HepG2 (cell line): ENCODE measurements around the gene ELOVL6. TPM values are rescaled to one million over a fixed set of nuclear protein-coding genes. Genes with fewer than 3 reads are reported as not detected.

Experiments used
- CAMTA2 ChIP-seq: sonication (generic); formaldehyde crosslinking; IDR thresholded peaks from 2 replicates; pipeline ENCODE4 v1.4.0; 2020; ENCODE audit warnings: mild to moderate bottlenecking, missing genetic modification reagents, borderline replicate concordance
- CSRNP2 ChIP-seq: sonication (generic); formaldehyde crosslinking; conservative IDR thresholded peaks from 2 replicates; pipeline ENCODE4 v1.8.0; 2022; ENCODE audit warnings: low read depth, missing genetic modification reagents
- FLYWCH1 ChIP-seq: sonication (generic); formaldehyde crosslinking; IDR thresholded peaks from 2 replicates; pipeline ENCODE4 v1.8.1; 2023; ENCODE audit warnings: mild to moderate bottlenecking, missing genetic modification reagents
- KLF16 ChIP-seq, 2 experiments: sonication (generic) in 1 of 2; formaldehyde crosslinking in 1 of 2; IDR thresholded peaks; 2 replicates each; pipeline versions ENCODE4 v1.6.1 to v1.8.0; 2016 to 2023; ENCODE audit warnings: missing genetic modification reagents in 2 of 2, missing compliant biosample characterization in 1 of 2
- MTERF4 ChIP-seq: sonication (generic); formaldehyde crosslinking; IDR thresholded peaks from 2 replicates; pipeline ENCODE4 v1.8.0; 2023; ENCODE audit warnings: mild to moderate bottlenecking, missing genetic modification reagents
- MXD4 ChIP-seq: IDR thresholded peaks from 2 replicates; pipeline ENCODE4 v1.6.1; 2016; ENCODE audit warnings: mild to moderate bottlenecking, missing biosample characterization, missing genetic modification reagents
- NR0B2 ChIP-seq: sonication (generic); formaldehyde crosslinking; IDR thresholded peaks from 2 replicates; pipeline ENCODE4 v1.4.0; 2020; ENCODE audit warnings: mild to moderate bottlenecking, missing genetic modification reagents
- POLR2G ChIP-seq: fragments of 200-400 bp; formaldehyde crosslinking; IDR thresholded peaks from 2 replicates; pipeline ENCODE4 v1.6.1; 2018; ENCODE audit warnings: mild to moderate bottlenecking, low read depth, low read length, moderate library complexity
- PRPF4 ChIP-seq: fragments of 200-400 bp; formaldehyde crosslinking; IDR thresholded peaks from 2 replicates; pipeline ENCODE4 v1.6.1; 2016; ENCODE audit warnings: low read length, low read depth; ENCODE audit not compliant: poor library complexity, severe bottlenecking
- SNAPC5 ChIP-seq: sonication (generic); formaldehyde crosslinking; IDR thresholded peaks from 2 replicates; pipeline ENCODE4 v1.8.1; 2023; ENCODE audit warnings: mild to moderate bottlenecking, missing genetic modification reagents, borderline replicate concordance
- TGIF2 ChIP-seq: IDR thresholded peaks from 2 replicates; pipeline ENCODE4 v1.6.1; 2016; ENCODE audit warnings: control low read depth, missing compliant biosample characterization
- ZBTB39 ChIP-seq: sonication (generic); formaldehyde crosslinking; IDR thresholded peaks from 2 replicates; pipeline ENCODE4 v1.5.0; 2020; ENCODE audit warnings: missing genetic modification reagents
- ZFP90 ChIP-seq: sonication (generic); formaldehyde crosslinking; IDR thresholded peaks from 2 replicates; pipeline ENCODE4 v1.8.0; 2022; ENCODE audit warnings: missing genetic modification reagents, mild to moderate bottlenecking, inconsistent platforms, borderline replicate concordance
- ZMAT3 ChIP-seq: sonication (generic); formaldehyde crosslinking; conservative IDR thresholded peaks from 2 replicates; pipeline ENCODE4 v1.7.0; 2021; ENCODE audit warnings: missing genetic modification reagents
- ZNF678 ChIP-seq: sonication (generic); formaldehyde crosslinking; IDR thresholded peaks from 2 replicates; pipeline ENCODE4 v1.4.0; 2020; ENCODE audit warnings: mild to moderate bottlenecking, missing genetic modification reagents
- ZNF710 ChIP-seq: sonication (generic); formaldehyde crosslinking; IDR thresholded peaks from 2 replicates; pipeline ENCODE4 v1.5.0; 2020; ENCODE audit warnings: mild to moderate bottlenecking, missing genetic modification reagents, borderline replicate concordance
- polyA plus RNA-seq, 8 experiments: library from polyadenylated mRNA; depleted of rRNA in 3 of 8; stranded (reverse) in 7 of 8; unstranded in 1 of 8; fragments of >200 nt; fragmentation: Illumina TruSeq in 4 of 8; extraction: Trizol in 4 of 8; gene quantifications; 2 replicates each; pipeline versions ENCODE4 v1.2.1 to v1.2.3, GENCODE V29; 2011 to 2016; ENCODE audit warnings: low read depth in 4 of 8, missing spikeins in 1 of 8, mixed read lengths in 1 of 8; ENCODE audit not compliant: insufficient read depth in 1 of 8
- total RNA-seq, 5 experiments: library from RNA; depleted of rRNA; stranded (reverse); fragments of >200 nt; fragmentation: Illumina TruSeq; extraction: Trizol; gene quantifications; 2 replicates each; pipeline ENCODE4 v1.2.3, GENCODE V29; 2016; ENCODE audit warnings: low read depth in 1 of 5
- TF ChIP-seq, protein P1 (sequence below): sonication (generic); formaldehyde crosslinking; IDR thresholded peaks from 2 replicates; pipeline ENCODE4 v1.5.0; 2020; ENCODE audit warnings: mild to moderate bottlenecking, missing genetic modification reagents

Gene ELOVL6
- total and polyA plus RNA-seq, 2 of the 13 experiments (the other 11 are each of a cell fraction or from before 2014, with no cell fraction given): 14.1 to 23.2 TPM

GRCh38 chr4:110198435-110199416, at the start of gene ELOVL6 (continued):
- TF ChIP-seq, protein P1, sequence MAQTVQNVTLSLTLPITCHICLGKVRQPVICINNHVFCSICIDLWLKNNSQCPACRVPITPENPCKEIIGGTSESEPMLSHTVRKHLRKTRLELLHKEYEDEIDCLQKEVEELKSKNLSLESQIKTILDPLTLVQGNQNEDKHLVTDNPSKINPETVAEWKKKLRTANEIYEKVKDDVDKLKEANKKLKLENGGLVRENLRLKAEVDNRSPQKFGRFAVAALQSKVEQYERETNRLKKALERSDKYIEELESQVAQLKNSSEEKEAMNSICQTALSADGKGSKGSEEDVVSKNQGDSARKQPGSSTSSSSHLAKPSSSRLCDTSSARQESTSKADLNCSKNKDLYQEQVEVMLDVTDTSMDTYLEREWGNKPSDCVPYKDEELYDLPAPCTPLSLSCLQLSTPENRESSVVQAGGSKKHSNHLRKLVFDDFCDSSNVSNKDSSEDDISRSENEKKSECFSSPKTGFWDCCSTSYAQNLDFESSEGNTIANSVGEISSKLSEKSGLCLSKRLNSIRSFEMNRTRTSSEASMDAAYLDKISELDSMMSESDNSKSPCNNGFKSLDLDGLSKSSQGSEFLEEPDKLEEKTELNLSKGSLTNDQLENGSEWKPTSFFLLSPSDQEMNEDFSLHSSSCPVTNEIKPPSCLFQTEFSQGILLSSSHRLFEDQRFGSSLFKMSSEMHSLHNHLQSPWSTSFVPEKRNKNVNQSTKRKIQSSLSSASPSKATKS (CRISPR knock-in tag): no peak
- TF ChIP-seq ZMAT3 (CRISPR knock-in tag): 0 out of 2 replicates have a peak, but pooled peaks have one; percentile 40
- no peak for TF ChIP-seq NR0B2 (CRISPR knock-in tag)
- 0 out of 2 replicates have a peak, but pooled peaks have one; percentile 59 for TF ChIP-seq ZBTB39 (CRISPR knock-in tag)
- peak; percentile 64 for TF ChIP-seq POLR2G
- TF ChIP-seq ZNF678 (CRISPR knock-in tag): no peak
- peak; percentile 49; the same call in 1 of the 2 replicates for TF ChIP-seq CAMTA2 (CRISPR knock-in tag)
- no peak for TF ChIP-seq FLYWCH1 (CRISPR knock-in tag)
- TF ChIP-seq ZFP90 (CRISPR knock-in tag): peak; percentile 65
- TF ChIP-seq KLF16 (CRISPR knock-in tag; IDR thresholded peaks at IDR 0.05): peak in 1 of 2 experiments; percentile 76; a peak in 2 of 4 replicates
- TF ChIP-seq PRPF4: peak; percentile 60
- TF ChIP-seq MTERF4 (CRISPR knock-in tag): 0 out of 2 replicates have a peak, but pooled peaks have one; percentile 29
- peak; percentile 93 for TF ChIP-seq ZNF710 (CRISPR knock-in tag)
- TF ChIP-seq MXD4 (CRISPR knock-in tag): no peak
- TF ChIP-seq SNAPC5: no peak
- TF ChIP-seq CSRNP2 (CRISPR knock-in tag): no peak
- TF ChIP-seq TGIF2 (CRISPR knock-in tag): no peak
